Mesenchymal stem cell (in vitro differentiated cells and primary cell): Measurements from ENCODE around the gene FFAR2. TPM values are rescaled to one million over a fixed set of nuclear protein-coding genes. Genes with fewer than 3 reads are reported as not detected.

ENCODE experiments used
- DNase-seq: peaks from one replicate; pipeline ENCODE4 v3.0.0-alpha.2; 2013
- H2AFZ ChIP-seq: one replicate; pipeline ENCODE4 v1.6.1; 2013; ENCODE audit warnings: low read depth, mild to moderate bottlenecking, control low read depth, inconsistent platforms, low read length, moderate library complexity
- H2AK5ac ChIP-seq: 2 replicates; pipeline ENCODE4 v1.6.1; 2013; ENCODE audit warnings: low read length, moderate library complexity, mild to moderate bottlenecking, inconsistent platforms; ENCODE audit not compliant: severe bottlenecking
- H2BK120ac ChIP-seq: one replicate; pipeline ENCODE4 v1.6.1; 2013; ENCODE audit warnings: low read depth, mild to moderate bottlenecking, inconsistent platforms, low read length, moderate library complexity
- H2BK12ac ChIP-seq, 2 experiments: one replicate each; pipeline ENCODE4 v1.6.1; 2013; ENCODE audit warnings: inconsistent platforms in 2 of 2, low read length in 2 of 2, mild to moderate bottlenecking in 2 of 2, moderate library complexity in 2 of 2, control low read depth in 1 of 2
- H2BK15ac ChIP-seq: one replicate; pipeline ENCODE4 v1.6.1; 2013; ENCODE audit warnings: mild to moderate bottlenecking, low read depth, inconsistent platforms; ENCODE audit not compliant: poor library complexity, severe bottlenecking
- H2BK5ac ChIP-seq: 2 replicates; pipeline ENCODE4 v1.6.1; 2013; ENCODE audit warnings: low read depth, mild to moderate bottlenecking, low read length, control low read depth, inconsistent platforms; ENCODE audit not compliant: poor library complexity, severe bottlenecking
- H3K14ac ChIP-seq, 2 experiments: one replicate each; pipeline ENCODE4 v1.6.1; 2013; ENCODE audit warnings: inconsistent platforms in 2 of 2, low read length in 2 of 2, control low read depth in 1 of 2, mild to moderate bottlenecking in 1 of 2, moderate library complexity in 1 of 2
- H3K18ac ChIP-seq, 2 experiments: one replicate each; pipeline ENCODE4 v1.6.1; 2013; ENCODE audit warnings: inconsistent platforms in 2 of 2, low read length in 2 of 2, control low read depth in 1 of 2, low read depth in 1 of 2, mild to moderate bottlenecking in 1 of 2
- H3K23ac ChIP-seq, 2 experiments: one replicate each; pipeline ENCODE4 v1.6.1; 2013; ENCODE audit warnings: inconsistent platforms in 2 of 2, low read length in 2 of 2, mild to moderate bottlenecking in 2 of 2, moderate library complexity in 2 of 2, control low read depth in 1 of 2
- H3K27ac ChIP-seq: 2 replicates; pipeline ENCODE4 v1.5.1; 2013; ENCODE audit warnings: mild to moderate bottlenecking, moderate library complexity, low read length, control low read depth, inconsistent platforms; ENCODE audit not compliant: poor library complexity, severe bottlenecking
- H3K27me3 ChIP-seq, 2 experiments: 2 replicates each; pipeline versions ENCODE4 v1.6.1 to v1.7.0; 2013; ENCODE audit warnings: low read length in 2 of 2, mild to moderate bottlenecking in 2 of 2, moderate library complexity in 2 of 2, control low read depth in 1 of 2, inconsistent platforms in 1 of 2; ENCODE audit not compliant: control insufficient read depth in 1 of 2, insufficient read depth in 1 of 2
- H3K36me3 ChIP-seq, 2 experiments: 2 replicates each; pipeline versions ENCODE4 v1.6.1 to v1.7.0; 2013; ENCODE audit warnings: low read length in 2 of 2, control low read depth in 1 of 2, inconsistent platforms in 1 of 2, low read depth in 1 of 2, mild to moderate bottlenecking in 1 of 2; ENCODE audit not compliant: insufficient read depth in 2 of 2, control insufficient read depth in 1 of 2
- H3K4ac ChIP-seq, 2 experiments: one replicate each; pipeline ENCODE4 v1.6.1; 2013; ENCODE audit warnings: inconsistent platforms in 2 of 2, low read length in 2 of 2, mild to moderate bottlenecking in 2 of 2, moderate library complexity in 2 of 2, control low read depth in 1 of 2, low read depth in 1 of 2
- H3K4me1 ChIP-seq: 2 replicates; pipeline ENCODE4 v1.6.1; 2013; ENCODE audit warnings: low read depth, low read length, control low read depth; ENCODE audit not compliant: control insufficient read depth, insufficient read depth
- H3K4me2 ChIP-seq: 2 replicates; pipeline ENCODE4 v1.6.1; 2013; ENCODE audit warnings: low read length, mild to moderate bottlenecking, inconsistent platforms; ENCODE audit not compliant: poor library complexity, severe bottlenecking
- H3K4me3 ChIP-seq, 2 experiments: 2 replicates each; pipeline versions ENCODE4 v1.5.1 to v1.7.0; 2013; ENCODE audit warnings: low read length in 2 of 2, mild to moderate bottlenecking in 2 of 2, control low read depth in 1 of 2, low read depth in 1 of 2; ENCODE audit not compliant: insufficient read depth in 1 of 2
- H3K79me1 ChIP-seq: replicated peaks from 2 replicates; pipeline ENCODE4 v1.6.1; 2013; ENCODE audit warnings: mild to moderate bottlenecking, control low read depth, low read length, inconsistent platforms; ENCODE audit not compliant: poor library complexity, severe bottlenecking
- H3K9ac ChIP-seq: 2 replicates; pipeline ENCODE4 v1.7.0; 2013; ENCODE audit warnings: mild to moderate bottlenecking, low read length, moderate library complexity
- H3K9me3 ChIP-seq: 2 replicates; pipeline ENCODE4 v1.7.0; 2013; ENCODE audit warnings: mild to moderate bottlenecking, low read length; ENCODE audit not compliant: control insufficient read depth
- H4K8ac ChIP-seq: one replicate; pipeline ENCODE4 v1.6.1; 2013; ENCODE audit warnings: inconsistent platforms, mild to moderate bottlenecking, low read length, moderate library complexity
- H4K91ac ChIP-seq: one replicate; pipeline ENCODE4 v1.6.1; 2013; ENCODE audit warnings: mild to moderate bottlenecking, low read length, inconsistent platforms
- WGBS: methylation state at CpG from one replicate; pipeline ENCODE4 v1.1.7; 2013; ENCODE audit warnings: mixed read lengths; 5-methylcytosine and 5-hydroxymethylcytosine counted together
- small RNA-seq: library from polyadenylated mRNA; stranded (forward); fragments of <200 nt; extraction: miRNeasy Mini kit (QIAGEN cat#:217004); gene quantifications from one replicate; pipeline ENCODE3, GENCODE V24; 2013; ENCODE audit warnings: low read depth

The FFAR2 gene

DNA sequence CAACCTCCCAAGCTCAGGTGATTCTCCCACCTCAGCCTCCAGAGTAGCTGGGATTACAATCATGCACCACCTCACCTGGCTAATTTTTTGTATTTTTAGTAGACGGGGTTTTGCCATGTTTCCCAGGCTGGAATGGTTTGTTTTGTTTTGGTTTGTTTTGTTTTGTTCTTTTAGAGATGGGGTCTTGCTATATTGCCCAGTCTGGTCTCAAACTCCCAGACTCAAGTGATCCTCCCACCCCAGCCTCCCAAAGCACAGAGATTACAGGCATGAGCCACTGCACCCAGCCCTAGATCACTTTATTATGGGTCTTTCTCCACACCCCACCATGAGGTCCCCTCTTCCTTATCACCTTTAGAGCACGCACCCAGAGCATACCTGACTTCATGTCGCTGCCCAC, 50.2 kb downstream of the FFAR2 start:
- no peak overlapping the region for H4K8ac ChIP-seq
- no peaks in the 10 kb centered on the region for H3K79me1 ChIP-seq
- no peak overlapping the region for H2BK12ac ChIP-seq
- H2BK120ac ChIP-seq: no peak overlapping the region
- no peak overlapping the region for H2BK5ac ChIP-seq
- no peak overlapping the region for H3K9ac ChIP-seq
- peaks cover 9 to 25% of the 10 kb centered on the region in 2 experiments for H3K27me3 ChIP-seq
- no peak overlapping the region for H2AFZ ChIP-seq
- H3K27ac ChIP-seq: no peak overlapping the region
- no peak overlapping the region for H4K91ac ChIP-seq
- no peak overlapping the region for H2AK5ac ChIP-seq
- no peak overlapping the region for H3K23ac ChIP-seq
- H3K4ac ChIP-seq: no peak overlapping the region
- H3K14ac ChIP-seq: no peak overlapping the region
- no peaks in the 10 kb centered on the region for H3K36me3 ChIP-seq
- no peak overlapping the region for H3K4me3 ChIP-seq
- H3K18ac ChIP-seq: no peak overlapping the region
- H3K4me1 ChIP-seq: peaks cover 5% of the 10 kb centered on the region
- H3K9me3 ChIP-seq: no peaks in the 10 kb centered on the region
- H2BK15ac ChIP-seq: no peak overlapping the region
- DNase-seq: no peak
- no peak overlapping the region for H3K4me2 ChIP-seq
- 90% methylated on average over 2 of the region's 3 CpGs for WGBS

GRCh38 chr19:35498984-35499527, 51.0 kb downstream of the FFAR2 start:
- H2AK5ac ChIP-seq: no peak overlapping the region
- 85% methylated on average over 8 of the region's 9 CpGs for WGBS
- peak overlapping the region in 1 of 2 experiments; percentile 50 for H3K23ac ChIP-seq
- H2AFZ ChIP-seq: no peak overlapping the region
- no peak overlapping the region for H3K9ac ChIP-seq
- no peak for DNase-seq
- H2BK5ac ChIP-seq: no peak overlapping the region
- H3K14ac ChIP-seq: no peak overlapping the region
- no peak overlapping the region for H3K27ac ChIP-seq
- no peak overlapping the region for H3K18ac ChIP-seq
- no peaks in the 10 kb centered on the region for H3K9me3 ChIP-seq
- H3K4ac ChIP-seq: no peak overlapping the region
- H3K36me3 ChIP-seq: no peaks in the 10 kb centered on the region
- H4K91ac ChIP-seq: no peak overlapping the region
- no peak overlapping the region for H3K4me3 ChIP-seq
- H3K4me1 ChIP-seq: peaks cover 5% of the 10 kb centered on the region
- H2BK15ac ChIP-seq: no peak overlapping the region
- no peak overlapping the region for H2BK12ac ChIP-seq
- no peak overlapping the region for H2BK120ac ChIP-seq
- no peak overlapping the region for H4K8ac ChIP-seq
- no peaks in the 10 kb centered on the region for H3K79me1 ChIP-seq
- H3K27me3 ChIP-seq: peaks cover 9 to 17% of the 10 kb centered on the region in 2 experiments
- no peak overlapping the region for H3K4me2 ChIP-seq

- Histone ChIP-seq H2BK120ac (no peak overlapping the region), H4K8ac (no peak overlapping the region), H3K4me3 (no peak overlapping the region), H2AK5ac (no peak overlapping the region), H3K4me2 (no peak overlapping the region), H2AFZ (no peak overlapping the region), H3K9me3 (no peaks in the 10 kb centered on the region), H3K4me1 (no peaks in the 10 kb centered on the region), H3K23ac (no peak overlapping the region), H2BK12ac (no peak overlapping the region), H3K9ac (no peak overlapping the region), H3K14ac (no peak overlapping the region), H3K79me1 (no peaks in the 10 kb centered on the region), H2BK5ac (no peak overlapping the region), H3K36me3 (peaks cover 0 to 3% of the 10 kb centered on the region in 2 experiments), H4K91ac (no peak overlapping the region), H2BK15ac (no peak overlapping the region), H3K27ac (no peak overlapping the region), H3K18ac (no peak overlapping the region), H3K4ac (no peak overlapping the region), H3K27me3 (peaks cover 12 to 16% of the 10 kb centered on the region in 2 experiments)
- no peak for DNase-seq
- 84% methylated on average over 5 of the region's 10 CpGs for WGBS
These were observed 52.6 kb downstream of the FFAR2 start for GRCh38 chr19:35500611-35501010.

Small RNAs within 50 kb of the gene (small RNA-seq; reads per million reads assigned to genes)
- not detected for gene RN7SL491P
